Sigmoid colon (tissue), 3 donors: ENCODE results near the gene SNHG17.
"Not testable (repeated sequence)": the region's sequence is repeated elsewhere in the genome, so short reads cannot be mapped to it uniquely, and the experiment has no call there.

Experiments used
- POLR2A ChIP-seq, 2 donors: fragments of 450-650 bp; IDR thresholded peaks; one replicate each; pipeline ENCODE4 v1.6.1; 2016; ENCODE audit warnings: antibody characterized with exemption in 2 of 2, mild to moderate bottlenecking in 2 of 2, moderate library complexity in 2 of 2
- TF ChIP-seq, protein P1 (sequence below), 4 experiments: fragments of 450-650 bp in 3 of 4; fragments of 200-600 bp in 1 of 4; IDR thresholded peaks; one replicate each; pipeline ENCODE4 v1.5.1; 2016 to 2019; ENCODE audit warnings: antibody characterized with exemption in 4 of 4, mild to moderate bottlenecking in 3 of 4, moderate library complexity in 2 of 4

DNA sequence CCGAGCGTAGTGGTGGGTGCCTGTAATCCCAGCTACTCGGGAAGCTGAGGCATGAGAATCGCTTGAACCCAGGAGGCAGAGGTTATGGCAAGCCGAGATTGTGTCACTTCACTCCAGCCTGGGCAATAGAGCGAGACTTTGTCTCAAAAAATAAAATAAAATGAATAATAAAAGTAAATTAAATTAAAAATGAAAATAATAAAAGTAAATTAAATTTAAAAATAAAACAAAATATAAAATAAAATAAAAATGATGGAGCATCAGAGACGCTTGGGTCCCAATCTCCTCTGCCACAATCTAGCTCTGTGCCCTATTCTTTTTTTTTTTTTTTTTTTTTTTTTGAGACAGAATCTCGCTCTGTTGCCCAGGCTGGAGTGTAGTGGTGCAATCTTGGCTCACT lies 6.0 kb upstream of the SNHG17 start:
- TF ChIP-seq, protein P1, sequence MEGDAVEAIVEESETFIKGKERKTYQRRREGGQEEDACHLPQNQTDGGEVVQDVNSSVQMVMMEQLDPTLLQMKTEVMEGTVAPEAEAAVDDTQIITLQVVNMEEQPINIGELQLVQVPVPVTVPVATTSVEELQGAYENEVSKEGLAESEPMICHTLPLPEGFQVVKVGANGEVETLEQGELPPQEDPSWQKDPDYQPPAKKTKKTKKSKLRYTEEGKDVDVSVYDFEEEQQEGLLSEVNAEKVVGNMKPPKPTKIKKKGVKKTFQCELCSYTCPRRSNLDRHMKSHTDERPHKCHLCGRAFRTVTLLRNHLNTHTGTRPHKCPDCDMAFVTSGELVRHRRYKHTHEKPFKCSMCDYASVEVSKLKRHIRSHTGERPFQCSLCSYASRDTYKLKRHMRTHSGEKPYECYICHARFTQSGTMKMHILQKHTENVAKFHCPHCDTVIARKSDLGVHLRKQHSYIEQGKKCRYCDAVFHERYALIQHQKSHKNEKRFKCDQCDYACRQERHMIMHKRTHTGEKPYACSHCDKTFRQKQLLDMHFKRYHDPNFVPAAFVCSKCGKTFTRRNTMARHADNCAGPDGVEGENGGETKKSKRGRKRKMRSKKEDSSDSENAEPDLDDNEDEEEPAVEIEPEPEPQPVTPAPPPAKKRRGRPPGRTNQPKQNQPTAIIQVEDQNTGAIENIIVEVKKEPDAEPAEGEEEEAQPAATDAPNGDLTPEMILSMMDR (IDR thresholded peaks at IDR 0.05): not testable (repeated sequence)
- not testable (repeated sequence) for TF ChIP-seq POLR2A (IDR thresholded peaks at IDR 0.05)
